Activated CD4-positive, alpha-beta T cell treated with anti-CD3 and anti-CD28 coated beads, Interleukin-2, amount 50 U/mL, for 24 hours (primary cell): ENCODE results near the gene LDLR.
A peak's percentile ranks its signal among the peaks of the same experiment; 100 is the strongest.
"Not testable (repeated sequence)": the region's sequence is repeated elsewhere in the genome, so short reads cannot be mapped to it uniquely, and the experiment has no call there.

Experiments used
- DNase-seq, 2 donors: peaks; one replicate each; pipeline ENCODE4 v3.0.0-alpha.2; 2020; ENCODE audit warnings: low read depth in 1 of 2, low spot score in 1 of 2

Gene LDLR

DNA sequence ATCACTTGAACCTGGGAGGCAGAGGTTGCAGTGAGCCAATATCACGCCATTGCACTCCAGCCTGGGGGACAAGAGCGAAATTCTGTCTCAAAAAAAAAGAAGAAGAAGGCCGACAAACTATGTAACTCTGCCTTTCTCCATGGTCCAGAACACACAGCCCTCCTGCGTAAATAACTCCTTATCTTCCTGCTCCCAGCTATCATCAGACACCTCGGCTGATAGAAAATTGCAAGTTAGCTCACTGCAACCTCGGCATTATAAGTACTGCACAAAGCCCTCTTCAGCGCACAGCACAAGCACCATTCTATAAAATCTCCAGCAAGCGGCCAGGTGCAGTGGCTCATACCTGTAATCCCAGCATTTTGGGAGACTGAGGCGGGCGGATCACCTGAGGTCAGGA, 14.4 kb downstream of the LDLR start:
- DNase-seq, result not testable (repeated sequence)

DNA sequence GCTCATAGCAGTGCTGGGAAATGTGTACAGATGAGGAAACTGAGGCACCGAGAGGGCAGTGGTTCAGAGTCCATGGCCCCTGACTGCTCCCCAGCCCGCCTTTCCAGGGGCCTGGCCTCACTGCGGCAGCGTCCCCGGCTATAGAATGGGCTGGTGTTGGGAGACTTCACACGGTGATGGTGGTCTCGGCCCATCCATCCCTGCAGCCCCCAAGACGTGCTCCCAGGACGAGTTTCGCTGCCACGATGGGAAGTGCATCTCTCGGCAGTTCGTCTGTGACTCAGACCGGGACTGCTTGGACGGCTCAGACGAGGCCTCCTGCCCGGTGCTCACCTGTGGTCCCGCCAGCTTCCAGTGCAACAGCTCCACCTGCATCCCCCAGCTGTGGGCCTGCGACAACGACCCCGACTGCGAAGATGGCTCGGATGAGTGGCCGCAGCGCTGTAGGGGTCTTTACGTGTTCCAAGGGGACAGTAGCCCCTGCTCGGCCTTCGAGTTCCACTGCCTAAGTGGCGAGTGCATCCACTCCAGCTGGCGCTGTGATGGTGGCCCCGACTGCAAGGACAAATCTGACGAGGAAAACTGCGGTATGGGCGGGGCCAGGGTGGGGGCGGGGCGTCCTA, 15.9 kb downstream of the LDLR start:
- DNase-seq, result no peak

DNA sequence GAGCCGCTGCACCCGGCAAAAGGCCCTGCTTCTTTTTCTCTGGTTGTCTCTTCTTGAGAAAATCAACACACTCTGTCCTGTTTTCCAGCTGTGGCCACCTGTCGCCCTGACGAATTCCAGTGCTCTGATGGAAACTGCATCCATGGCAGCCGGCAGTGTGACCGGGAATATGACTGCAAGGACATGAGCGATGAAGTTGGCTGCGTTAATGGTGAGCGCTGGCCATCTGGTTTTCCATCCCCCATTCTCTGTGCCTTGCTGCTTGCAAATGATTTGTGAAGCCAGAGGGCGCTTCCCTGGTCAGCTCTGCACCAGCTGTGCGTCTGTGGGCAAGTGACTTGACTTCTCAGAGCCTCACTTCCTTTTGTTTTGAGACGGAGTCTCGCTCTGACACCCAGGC, 17.2 kb downstream of the LDLR start:
- DNase-seq, result no peak

DNA sequence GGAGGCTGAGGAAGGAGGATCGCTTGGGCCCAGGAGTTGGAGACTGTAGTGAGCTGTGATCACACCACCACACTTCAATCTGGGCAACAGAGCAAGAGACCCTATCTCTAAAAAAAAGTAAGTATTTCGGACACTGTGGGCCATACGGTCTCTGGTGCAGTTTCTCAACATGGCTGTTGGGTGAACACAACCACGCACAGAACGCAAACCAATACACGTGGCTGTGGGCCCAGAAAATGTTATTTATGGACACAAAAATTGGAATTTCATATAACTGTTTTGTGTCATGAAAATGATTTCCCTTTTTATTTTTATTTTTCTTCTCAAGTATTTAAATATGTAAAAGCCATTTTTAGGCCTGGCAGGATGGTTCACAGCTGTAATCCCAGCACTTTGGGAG, 19.5 kb downstream of the LDLR start:
- DNase-seq, result no peak

DNA sequence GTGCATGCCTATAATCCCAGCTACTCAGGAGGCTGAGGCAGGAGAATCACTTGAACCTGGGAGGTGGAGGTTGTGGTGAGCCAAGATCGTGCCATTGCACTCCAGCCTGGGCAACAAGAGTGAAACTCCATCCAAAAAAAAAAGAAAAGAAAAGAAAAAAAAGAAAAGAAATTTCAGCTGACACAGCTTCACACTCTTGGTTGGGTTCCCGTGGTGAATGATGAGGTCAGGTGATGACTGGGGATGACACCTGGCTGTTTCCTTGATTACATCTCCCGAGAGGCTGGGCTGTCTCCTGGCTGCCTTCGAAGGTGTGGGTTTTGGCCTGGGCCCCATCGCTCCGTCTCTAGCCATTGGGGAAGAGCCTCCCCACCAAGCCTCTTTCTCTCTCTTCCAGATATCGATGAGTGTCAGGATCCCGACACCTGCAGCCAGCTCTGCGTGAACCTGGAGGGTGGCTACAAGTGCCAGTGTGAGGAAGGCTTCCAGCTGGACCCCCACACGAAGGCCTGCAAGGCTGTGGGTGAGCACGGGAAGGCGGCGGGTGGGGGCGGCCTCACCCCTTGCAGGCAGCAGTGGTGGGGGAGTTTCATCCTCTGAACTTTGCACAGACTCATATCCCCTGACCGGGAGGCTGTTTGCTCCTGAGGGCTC, 22.0 kb downstream of the LDLR start:
- DNase-seq, result no peak

DNA sequence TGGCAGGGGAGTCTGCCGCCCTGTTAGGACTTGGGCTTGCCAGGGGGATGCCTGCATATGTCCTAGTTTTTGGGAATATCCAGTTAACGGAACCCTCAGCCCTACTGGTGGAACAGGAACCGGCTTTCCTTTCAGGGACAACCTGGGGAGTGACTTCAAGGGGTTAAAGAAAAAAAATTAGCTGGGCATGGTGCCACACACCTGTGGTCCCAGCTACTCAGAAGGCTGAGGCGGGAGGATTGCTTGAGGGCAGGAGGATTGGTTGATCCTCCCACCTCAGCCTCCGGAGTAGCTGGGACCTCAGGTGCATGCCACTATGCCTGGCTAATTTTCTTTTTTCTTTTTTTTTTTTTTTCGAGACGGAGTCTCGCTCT, 22.5 kb downstream of the LDLR start:
- DNase-seq, result no peak

DNA sequence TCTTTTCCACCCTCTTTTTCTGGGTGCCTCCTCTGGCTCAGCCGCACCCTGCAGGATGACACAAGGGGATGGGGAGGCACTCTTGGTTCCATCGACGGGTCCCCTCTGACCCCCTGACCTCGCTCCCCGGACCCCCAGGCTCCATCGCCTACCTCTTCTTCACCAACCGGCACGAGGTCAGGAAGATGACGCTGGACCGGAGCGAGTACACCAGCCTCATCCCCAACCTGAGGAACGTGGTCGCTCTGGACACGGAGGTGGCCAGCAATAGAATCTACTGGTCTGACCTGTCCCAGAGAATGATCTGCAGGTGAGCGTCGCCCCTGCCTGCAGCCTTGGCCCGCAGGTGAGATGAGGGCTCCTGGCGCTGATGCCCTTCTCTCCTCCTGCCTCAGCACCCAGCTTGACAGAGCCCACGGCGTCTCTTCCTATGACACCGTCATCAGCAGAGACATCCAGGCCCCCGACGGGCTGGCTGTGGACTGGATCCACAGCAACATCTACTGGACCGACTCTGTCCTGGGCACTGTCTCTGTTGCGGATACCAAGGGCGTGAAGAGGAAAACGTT, 24.0 kb downstream of the LDLR start:
- no peak for DNase-seq

DNA sequence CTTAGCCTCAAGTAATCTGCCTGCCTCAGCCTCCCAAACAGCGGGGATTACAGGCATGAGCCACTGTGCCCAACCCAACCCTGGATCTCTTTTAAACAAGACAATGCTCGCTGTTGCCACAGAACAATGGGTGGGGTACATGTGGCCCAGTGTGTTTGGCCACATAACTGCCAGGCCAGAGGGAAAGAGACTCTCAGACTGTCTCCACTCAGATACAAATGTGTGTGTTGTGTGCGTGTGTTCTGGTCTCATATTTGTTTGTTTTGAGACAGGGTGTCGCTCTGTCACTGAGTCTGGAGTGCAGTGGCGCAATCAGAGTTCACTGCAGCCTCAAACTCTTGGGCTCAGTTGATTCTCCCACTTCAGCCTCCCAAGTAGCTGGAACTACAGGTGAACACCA, 25.8 kb downstream of the LDLR start:
- DNase-seq, result no peak

DNA sequence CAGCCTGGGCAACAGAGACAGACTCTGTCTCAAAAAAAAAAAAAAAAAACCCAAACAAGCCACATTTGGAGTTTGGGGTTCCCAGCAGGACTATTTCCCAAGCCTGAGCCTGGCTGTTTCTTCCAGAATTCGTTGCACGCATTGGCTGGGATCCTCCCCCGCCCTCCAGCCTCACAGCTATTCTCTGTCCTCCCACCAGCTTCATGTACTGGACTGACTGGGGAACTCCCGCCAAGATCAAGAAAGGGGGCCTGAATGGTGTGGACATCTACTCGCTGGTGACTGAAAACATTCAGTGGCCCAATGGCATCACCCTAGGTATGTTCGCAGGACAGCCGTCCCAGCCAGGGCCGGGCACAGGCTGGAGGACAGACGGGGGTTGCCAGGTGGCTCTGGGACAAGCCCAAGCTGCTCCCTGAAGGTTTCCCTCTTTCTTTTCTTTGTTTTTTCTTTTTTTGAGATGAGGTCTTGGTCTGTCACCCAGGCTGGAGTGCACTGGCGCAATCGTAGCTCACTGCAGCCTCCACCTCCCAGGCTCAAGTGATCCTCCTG, 26.7 kb downstream of the LDLR start:
- no peak for DNase-seq

DNA sequence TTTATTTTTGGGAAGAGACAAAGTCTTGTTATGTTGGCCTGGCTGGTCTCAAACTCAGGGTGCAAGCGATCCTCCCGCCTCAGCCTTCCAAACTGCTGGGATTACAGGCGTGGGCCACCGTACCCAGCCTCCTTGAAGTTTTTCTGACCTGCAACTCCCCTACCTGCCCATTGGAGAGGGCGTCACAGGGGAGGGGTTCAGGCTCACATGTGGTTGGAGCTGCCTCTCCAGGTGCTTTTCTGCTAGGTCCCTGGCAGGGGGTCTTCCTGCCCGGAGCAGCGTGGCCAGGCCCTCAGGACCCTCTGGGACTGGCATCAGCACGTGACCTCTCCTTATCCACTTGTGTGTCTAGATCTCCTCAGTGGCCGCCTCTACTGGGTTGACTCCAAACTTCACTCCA, 27.2 kb downstream of the LDLR start:
- DNase-seq, result no peak

DNA sequence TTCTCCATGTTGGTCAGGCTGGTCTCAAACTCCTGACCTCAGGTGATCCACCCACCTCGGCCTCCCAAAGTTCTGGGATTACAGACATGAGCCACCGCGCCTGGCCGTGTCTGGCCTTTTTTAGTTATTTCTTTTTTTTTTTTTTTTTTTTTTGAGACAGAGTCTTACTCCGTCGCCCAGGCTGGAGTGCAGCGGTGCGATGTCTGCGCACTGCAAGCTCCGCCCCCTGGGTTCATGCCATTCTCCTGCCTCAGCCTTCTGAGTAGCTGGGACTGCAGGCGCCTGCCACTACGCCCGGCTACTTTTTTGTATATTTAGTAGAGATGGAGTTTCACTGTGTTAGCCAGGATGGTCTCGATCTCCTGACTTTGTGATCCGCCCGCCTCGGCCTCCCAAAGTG, 32.7 kb downstream of the LDLR start:
- DNase-seq, result not testable (repeated sequence)

DNA sequence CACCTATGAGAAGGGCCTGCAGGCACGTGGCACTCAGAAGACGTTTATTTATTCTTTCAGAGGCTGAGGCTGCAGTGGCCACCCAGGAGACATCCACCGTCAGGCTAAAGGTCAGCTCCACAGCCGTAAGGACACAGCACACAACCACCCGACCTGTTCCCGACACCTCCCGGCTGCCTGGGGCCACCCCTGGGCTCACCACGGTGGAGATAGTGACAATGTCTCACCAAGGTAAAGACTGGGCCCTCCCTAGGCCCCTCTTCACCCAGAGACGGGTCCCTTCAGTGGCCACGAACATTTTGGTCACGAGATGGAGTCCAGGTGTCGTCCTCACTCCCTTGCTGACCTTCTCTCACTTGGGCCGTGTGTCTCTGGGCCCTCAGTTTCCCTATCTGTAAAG, 33.9 kb downstream of the LDLR start:
- DNase-seq, result no peak

DNA sequence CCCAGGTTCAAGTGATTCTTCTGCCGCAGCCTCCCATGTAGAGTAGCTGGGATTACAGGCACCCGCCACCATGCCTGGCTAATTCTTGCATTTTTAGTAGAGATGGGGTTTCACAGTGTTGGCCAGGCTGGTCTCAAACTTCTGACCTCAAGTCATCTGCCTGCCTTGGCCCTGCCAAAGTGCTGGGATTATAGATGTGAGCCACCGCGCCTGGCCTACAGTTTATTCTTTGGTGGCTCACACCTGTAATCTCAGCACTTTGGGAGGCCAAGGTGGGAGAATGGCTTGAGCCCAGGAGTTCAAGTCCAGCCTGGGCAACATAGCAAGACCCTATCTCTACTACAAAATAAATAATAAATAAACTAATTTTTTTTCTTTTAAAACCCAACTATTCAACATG, 34.9 kb downstream of the LDLR start:
- DNase-seq, result not testable (repeated sequence)

DNA sequence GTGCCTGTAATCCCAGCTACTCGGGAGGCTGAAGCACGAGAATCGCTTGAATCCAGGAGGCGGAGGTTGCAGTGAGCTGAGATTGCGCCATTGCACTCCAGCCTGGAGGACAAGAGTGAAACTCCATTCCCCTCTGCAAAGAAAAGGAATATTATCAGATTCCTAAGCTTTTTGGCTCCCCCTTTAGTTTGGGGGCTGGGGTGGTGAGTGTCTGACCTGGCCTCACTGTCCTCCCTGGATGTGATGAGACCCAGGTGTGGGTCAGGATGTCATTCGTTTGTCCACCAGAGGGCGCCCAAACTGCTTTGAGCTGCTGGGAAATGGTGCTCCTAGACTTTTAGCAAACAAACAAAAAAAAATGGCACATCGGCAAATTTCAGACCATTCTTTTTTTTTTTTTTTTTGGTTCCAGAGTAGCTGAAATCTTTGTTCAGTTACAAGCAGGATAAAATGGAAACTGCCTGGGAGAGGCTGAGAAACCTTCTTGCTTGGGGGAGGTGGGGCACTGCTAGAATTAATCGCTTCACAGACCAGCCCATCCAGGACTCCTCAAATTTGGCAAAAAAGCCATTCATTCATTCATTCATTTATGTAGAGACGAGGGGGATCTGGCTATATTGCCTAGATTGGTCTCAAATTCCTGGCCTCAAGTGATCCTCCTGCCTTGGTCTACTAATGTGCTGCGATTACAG, 36.9 kb downstream of the LDLR start:
- peak; percentile 63 to 66 for DNase-seq

DNA sequence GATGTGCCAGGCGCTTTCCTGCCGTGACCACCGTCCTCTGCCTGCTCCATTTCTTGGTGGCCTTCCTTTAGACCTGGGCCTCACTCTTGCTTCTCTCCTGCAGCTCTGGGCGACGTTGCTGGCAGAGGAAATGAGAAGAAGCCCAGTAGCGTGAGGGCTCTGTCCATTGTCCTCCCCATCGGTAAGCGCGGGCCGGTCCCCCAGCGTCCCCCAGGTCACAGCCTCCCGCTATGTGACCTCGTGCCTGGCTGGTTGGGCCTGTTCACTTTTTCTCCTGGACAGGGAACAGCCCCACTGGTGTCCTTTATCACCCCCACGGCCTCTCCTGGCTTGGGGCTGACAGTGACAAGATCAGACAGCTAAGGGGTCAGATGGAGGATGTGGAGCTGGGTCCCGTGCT, 38.6 kb downstream of the LDLR start:
- DNase-seq, result no peak

DNA sequence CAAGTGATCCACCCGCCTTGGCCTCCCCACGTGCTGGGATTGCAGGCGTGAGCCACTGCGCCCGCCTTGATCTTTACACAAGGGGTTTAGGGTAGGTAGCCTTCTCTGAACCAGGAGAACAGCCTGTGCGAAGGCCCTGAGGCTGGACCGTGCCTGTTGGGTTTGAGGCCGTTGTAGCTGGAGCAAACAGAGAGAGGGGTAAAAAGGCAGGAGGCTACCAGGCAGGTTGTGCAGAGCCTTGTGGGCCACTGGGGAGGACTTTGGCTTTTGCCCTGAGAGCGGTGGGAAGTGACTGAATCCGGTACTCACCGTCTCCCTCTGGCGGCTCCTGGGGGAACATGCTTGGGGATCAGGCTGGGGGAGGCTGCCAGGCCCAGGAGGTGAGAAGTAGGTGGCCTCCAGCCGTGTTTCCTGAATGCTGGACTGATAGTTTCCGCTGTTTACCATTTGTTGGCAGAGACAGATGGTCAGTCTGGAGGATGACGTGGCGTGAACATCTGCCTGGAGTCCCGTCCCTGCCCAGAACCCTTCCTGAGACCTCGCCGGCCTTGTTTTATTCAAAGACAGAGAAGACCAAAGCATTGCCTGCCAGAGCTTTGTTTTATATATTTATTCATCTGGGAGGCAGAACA, 41.7 kb downstream of the LDLR start:
- peak; percentile 54 to 58 for DNase-seq

DNA sequence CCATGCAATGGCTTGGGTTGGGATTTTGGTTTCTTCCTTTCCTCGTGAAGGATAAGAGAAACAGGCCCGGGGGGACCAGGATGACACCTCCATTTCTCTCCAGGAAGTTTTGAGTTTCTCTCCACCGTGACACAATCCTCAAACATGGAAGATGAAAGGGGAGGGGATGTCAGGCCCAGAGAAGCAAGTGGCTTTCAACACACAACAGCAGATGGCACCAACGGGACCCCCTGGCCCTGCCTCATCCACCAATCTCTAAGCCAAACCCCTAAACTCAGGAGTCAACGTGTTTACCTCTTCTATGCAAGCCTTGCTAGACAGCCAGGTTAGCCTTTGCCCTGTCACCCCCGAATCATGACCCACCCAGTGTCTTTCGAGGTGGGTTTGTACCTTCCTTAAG, 42.2 kb downstream of the LDLR start:
- DNase-seq, result no peak

DNA sequence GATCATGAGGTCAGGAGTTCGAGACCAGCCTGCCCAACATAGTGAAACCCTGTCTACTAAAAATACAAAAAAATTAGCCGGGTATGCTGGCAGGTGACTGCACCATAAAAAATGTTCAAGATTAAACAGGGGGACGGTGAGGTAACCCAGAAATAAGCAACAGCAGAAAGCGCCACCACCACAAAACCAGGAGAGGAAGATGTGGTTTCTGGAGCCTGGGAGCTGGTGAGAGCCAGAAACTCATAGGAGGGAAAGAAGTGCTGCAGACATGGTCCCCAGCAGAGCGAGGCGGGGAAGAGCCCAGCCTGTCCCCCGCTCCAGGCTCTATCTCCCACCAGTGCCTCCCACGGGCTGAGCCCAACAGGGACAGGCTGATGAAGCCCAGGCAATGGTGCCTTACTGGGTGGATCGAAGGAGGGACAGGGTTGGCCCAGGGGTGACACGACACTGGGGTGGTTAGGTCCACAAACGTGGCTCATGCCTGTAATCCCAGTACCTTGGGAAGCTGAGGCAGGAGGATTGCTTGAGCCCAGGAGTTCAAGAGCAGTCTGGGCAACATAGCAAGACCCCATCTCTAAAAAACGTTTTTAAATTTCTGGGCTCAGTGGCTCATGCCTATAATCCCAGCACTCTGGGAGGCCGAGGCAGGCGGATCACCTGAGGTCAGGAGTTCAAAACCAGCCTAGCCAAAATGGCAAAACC, 47.3 kb downstream of the LDLR start:
- DNase-seq, result no peak

DNA sequence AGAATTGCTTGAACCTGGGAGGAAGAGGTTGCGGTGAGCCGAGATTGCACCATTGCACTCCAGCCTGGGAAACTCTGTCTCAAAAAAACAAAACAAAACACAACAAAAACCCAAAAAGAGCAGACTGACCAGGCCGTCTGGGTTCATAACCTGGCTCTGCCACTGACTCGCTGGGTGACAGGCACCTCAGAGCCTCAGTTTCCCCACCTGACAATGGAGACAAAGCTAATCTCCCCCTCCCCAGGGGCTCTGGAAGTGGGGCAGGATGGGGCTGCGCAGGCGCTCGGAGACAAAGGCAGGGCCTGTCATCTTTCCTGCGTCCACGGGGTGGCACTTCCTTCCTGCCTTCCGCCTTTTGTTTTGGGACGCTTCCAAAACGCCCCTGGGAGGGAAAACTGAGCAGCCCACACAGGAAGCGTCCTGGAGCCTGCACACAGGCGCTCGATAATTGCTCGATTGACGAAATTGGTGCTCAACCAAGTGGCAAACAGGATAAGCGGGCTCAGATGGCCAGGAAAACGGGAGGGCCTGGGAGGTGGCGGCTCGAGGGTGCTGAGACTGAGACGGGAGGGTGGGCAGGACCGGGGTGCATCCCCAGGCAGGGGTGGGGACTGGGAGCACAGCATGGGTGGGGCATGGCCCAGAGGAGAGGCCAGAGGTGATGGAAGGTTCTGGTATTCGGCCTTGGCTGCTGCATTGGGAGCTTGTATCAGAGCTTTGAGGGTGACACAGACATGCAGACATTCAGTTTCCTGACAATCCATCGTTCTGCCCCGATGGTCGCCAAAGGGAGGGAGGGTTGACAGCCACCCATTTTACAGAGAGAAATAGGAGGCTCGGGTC, 48.5 kb downstream of the LDLR start:
- DNase-seq, result peak; percentile 27 to 33
